Measurements from ENCODE around the gene LHX4.

The LHX4 gene

GRCh38 chr1:180279651-180280050 lies 49.6 kb downstream of the LHX4 start:
- H4K20me1 ChIP-seq (ENCODE audit: insufficient read depth, low read length) = no peaks in the 10 kb centered on the region
- no peaks in the 10 kb centered on the region for H3F3A ChIP-seq (ENCODE audit: insufficient read depth, low read length)
- H3K27me3 ChIP-seq (ENCODE audit: insufficient read depth, low read length) = no peaks in the 10 kb centered on the region
- H3K4me1 ChIP-seq (ENCODE audit: insufficient read depth, low read length, severe bottlenecking) = no peaks in the 10 kb centered on the region
- no peak overlapping the region for H3K4me3 ChIP-seq (ENCODE audit: low read depth, low read length, poor library complexity, severe bottlenecking)
- TF ChIP-seq EZH2 (IDR thresholded peaks at IDR 0.05; ENCODE audit: borderline replicate concordance, low read length) = no peak
- no peak for TF ChIP-seq CTCF (IDR thresholded peaks at IDR 0.05; ENCODE audit: low read length)
- no peak overlapping the region for H3K9ac ChIP-seq (ENCODE audit: low read length)
- no peak overlapping the region for H3K27ac ChIP-seq (ENCODE audit: low read depth, low read length, poor library complexity, severe bottlenecking)
- no peak overlapping the region for H3K4me2 ChIP-seq (ENCODE audit: low read length)
- H2AFZ ChIP-seq (ENCODE audit: low read length) = no peak overlapping the region
- peaks cover 18% of the 10 kb centered on the region; the same call in 1 of the 2 replicates for H3K36me3 ChIP-seq (ENCODE audit: insufficient read depth, low read length)
- H3K9me2 ChIP-seq (ENCODE audit: low read depth, low read length) = no peaks in the 10 kb centered on the region
- H3K9me3 ChIP-seq (ENCODE audit: low read length) = no peaks in the 10 kb centered on the region
- H3K79me2 ChIP-seq (ENCODE audit: insufficient read depth, low read length) = no peaks in the 10 kb centered on the region

GRCh38 chr1:180280617-180281016 lies 50.6 kb downstream of the LHX4 start:
- no peak overlapping the region for H3K9ac ChIP-seq (ENCODE audit: low read length)
- no peak overlapping the region for H3K27ac ChIP-seq (ENCODE audit: low read depth, low read length, poor library complexity, severe bottlenecking)
- no peak overlapping the region for H3K4me2 ChIP-seq (ENCODE audit: low read length)
- peaks cover 15% of the 10 kb centered on the region; the same call in 1 of the 2 replicates for H3K36me3 ChIP-seq (ENCODE audit: insufficient read depth, low read length)
- H4K20me1 ChIP-seq (ENCODE audit: insufficient read depth, low read length) = no peaks in the 10 kb centered on the region
- TF ChIP-seq EZH2 (IDR thresholded peaks at IDR 0.05; ENCODE audit: borderline replicate concordance, low read length) (no peak), CTCF (IDR thresholded peaks at IDR 0.05; ENCODE audit: low read length) (no peak)
- no peaks in the 10 kb centered on the region for H3K79me2 ChIP-seq (ENCODE audit: insufficient read depth, low read length)
- H3K27me3 ChIP-seq (ENCODE audit: insufficient read depth, low read length) = no peaks in the 10 kb centered on the region
- H3K4me3 ChIP-seq (ENCODE audit: low read depth, low read length, poor library complexity, severe bottlenecking) = no peak overlapping the region
- no peaks in the 10 kb centered on the region for H3F3A ChIP-seq (ENCODE audit: insufficient read depth, low read length)
- no peaks in the 10 kb centered on the region for H3K9me2 ChIP-seq (ENCODE audit: low read depth, low read length)
- no peaks in the 10 kb centered on the region for H3K9me3 ChIP-seq (ENCODE audit: low read length)
- H2AFZ ChIP-seq (ENCODE audit: low read length) = no peak overlapping the region
- no peaks in the 10 kb centered on the region for H3K4me1 ChIP-seq (ENCODE audit: insufficient read depth, low read length, severe bottlenecking)

- Histone ChIP-seq H3K36me3 (ENCODE audit: insufficient read depth, low read length) (peaks cover 15% of the 10 kb centered on the region; the same call in 1 of the 2 replicates), H3F3A (ENCODE audit: insufficient read depth, low read length) (no peaks in the 10 kb centered on the region), H3K27me3 (ENCODE audit: insufficient read depth, low read length) (no peaks in the 10 kb centered on the region), H3K4me2 (ENCODE audit: low read length) (no peak overlapping the region), H3K79me2 (ENCODE audit: insufficient read depth, low read length) (no peaks in the 10 kb centered on the region), H2AFZ (ENCODE audit: low read length) (no peak overlapping the region), H3K27ac (ENCODE audit: low read depth, low read length, poor library complexity, severe bottlenecking) (no peak overlapping the region), H4K20me1 (ENCODE audit: insufficient read depth, low read length) (no peaks in the 10 kb centered on the region), H3K4me1 (ENCODE audit: insufficient read depth, low read length, severe bottlenecking) (no peaks in the 10 kb centered on the region), H3K4me3 (ENCODE audit: low read depth, low read length, poor library complexity, severe bottlenecking) (no peak overlapping the region), H3K9me3 (ENCODE audit: low read length) (no peaks in the 10 kb centered on the region), H3K9me2 (ENCODE audit: low read depth, low read length) (no peaks in the 10 kb centered on the region), H3K9ac (ENCODE audit: low read length) (no peak overlapping the region)
- TF ChIP-seq CTCF (IDR thresholded peaks at IDR 0.05; ENCODE audit: low read length) (no peak), EZH2 (IDR thresholded peaks at IDR 0.05; ENCODE audit: borderline replicate concordance, low read length) (no peak)
These were observed 51.4 kb downstream of the LHX4 start for GRCh38 chr1:180281490-180281889.
